HepG2 (cell line): Measurements from ENCODE around the gene PDE9A. TPM values are rescaled to one million over a fixed set of nuclear protein-coding genes. Genes with fewer than 3 reads are reported as not detected.

Source experiments
- ARID4A ChIP-seq: sonication (generic); formaldehyde crosslinking; IDR thresholded peaks from 2 replicates; pipeline ENCODE4 v1.5.0; 2020; ENCODE audit warnings: mild to moderate bottlenecking, missing genetic modification reagents, borderline replicate concordance
- CENPT ChIP-seq: sonication (generic); formaldehyde crosslinking; IDR thresholded peaks from 2 replicates; pipeline ENCODE4 v1.8.0; 2022; ENCODE audit warnings: low read depth, mild to moderate bottlenecking, moderate library complexity, missing genetic modification reagents
- CSRNP1 ChIP-seq: sonication (generic); formaldehyde crosslinking; IDR thresholded peaks from 2 replicates; pipeline ENCODE4 v1.8.1; 2023; ENCODE audit warnings: mild to moderate bottlenecking, missing genetic modification reagents
- FOXK1 ChIP-seq: sonication (generic); formaldehyde crosslinking; IDR thresholded peaks from 2 replicates; pipeline ENCODE4 v1.4.0; 2020; ENCODE audit warnings: low read depth, missing genetic modification reagents, borderline replicate concordance
- MZF1 ChIP-seq: sonication (generic); formaldehyde crosslinking; IDR thresholded peaks from 2 replicates; pipeline ENCODE4 v1.8.1; 2023; ENCODE audit warnings: mild to moderate bottlenecking, missing genetic modification reagents, borderline replicate concordance
- NR2F1 ChIP-seq, 2 experiments: fragments of 450-650 bp in 1 of 2; formaldehyde crosslinking in 1 of 2; IDR thresholded peaks; 2 replicates each; pipeline versions ENCODE4 v1.5.0 to v1.6.1; 2016 to 2020; ENCODE audit warnings: mild to moderate bottlenecking in 1 of 2, missing compliant biosample characterization in 1 of 2, missing genetic modification reagents in 1 of 2, moderate library complexity in 1 of 2
- ZC3H4 ChIP-seq: sonication (generic); formaldehyde crosslinking; IDR thresholded peaks from 2 replicates; pipeline ENCODE4 v1.4.0; 2020; ENCODE audit warnings: missing genetic modification reagents, borderline replicate concordance
- ZFP90 ChIP-seq: sonication (generic); formaldehyde crosslinking; IDR thresholded peaks from 2 replicates; pipeline ENCODE4 v1.8.0; 2022; ENCODE audit warnings: missing genetic modification reagents, mild to moderate bottlenecking, inconsistent platforms, borderline replicate concordance
- ZNF367 ChIP-seq: sonication (generic); formaldehyde crosslinking; IDR thresholded peaks from 2 replicates; pipeline ENCODE4 v1.4.0; 2020; ENCODE audit warnings: missing genetic modification reagents, borderline replicate concordance
- polyA plus RNA-seq, 8 experiments: library from polyadenylated mRNA; depleted of rRNA in 3 of 8; stranded (reverse) in 7 of 8; unstranded in 1 of 8; fragments of >200 nt; fragmentation: Illumina TruSeq in 4 of 8; extraction: Trizol in 4 of 8; gene quantifications; 2 replicates each; pipeline versions ENCODE4 v1.2.1 to v1.2.3, GENCODE V29; 2011 to 2016; ENCODE audit warnings: low read depth in 4 of 8, missing spikeins in 1 of 8, mixed read lengths in 1 of 8; ENCODE audit not compliant: insufficient read depth in 1 of 8
- total RNA-seq, 5 experiments: library from RNA; depleted of rRNA; stranded (reverse); fragments of >200 nt; fragmentation: Illumina TruSeq; extraction: Trizol; gene quantifications; 2 replicates each; pipeline ENCODE4 v1.2.3, GENCODE V29; 2016; ENCODE audit warnings: low read depth in 1 of 5
- TF ChIP-seq, protein P1 (sequence below): sonication (generic); formaldehyde crosslinking; IDR thresholded peaks from one replicate; pipeline ENCODE4 v1.5.1; 2020; ENCODE audit warnings: mild to moderate bottlenecking, missing genetic modification reagents; ENCODE audit errors: not compliant biosample characterization
- TF ChIP-seq, protein P2 (sequence below): sonication (generic); formaldehyde crosslinking; conservative IDR thresholded peaks from 2 replicates; pipeline ENCODE4 v1.4.0; 2020; ENCODE audit warnings: missing genetic modification reagents

PDE9A gene
- total and polyA plus RNA-seq, 2 of the 13 experiments (the other 11 are each of a cell fraction or from before 2014, with no cell fraction given): 4.6 to 19.7 TPM

DNA sequence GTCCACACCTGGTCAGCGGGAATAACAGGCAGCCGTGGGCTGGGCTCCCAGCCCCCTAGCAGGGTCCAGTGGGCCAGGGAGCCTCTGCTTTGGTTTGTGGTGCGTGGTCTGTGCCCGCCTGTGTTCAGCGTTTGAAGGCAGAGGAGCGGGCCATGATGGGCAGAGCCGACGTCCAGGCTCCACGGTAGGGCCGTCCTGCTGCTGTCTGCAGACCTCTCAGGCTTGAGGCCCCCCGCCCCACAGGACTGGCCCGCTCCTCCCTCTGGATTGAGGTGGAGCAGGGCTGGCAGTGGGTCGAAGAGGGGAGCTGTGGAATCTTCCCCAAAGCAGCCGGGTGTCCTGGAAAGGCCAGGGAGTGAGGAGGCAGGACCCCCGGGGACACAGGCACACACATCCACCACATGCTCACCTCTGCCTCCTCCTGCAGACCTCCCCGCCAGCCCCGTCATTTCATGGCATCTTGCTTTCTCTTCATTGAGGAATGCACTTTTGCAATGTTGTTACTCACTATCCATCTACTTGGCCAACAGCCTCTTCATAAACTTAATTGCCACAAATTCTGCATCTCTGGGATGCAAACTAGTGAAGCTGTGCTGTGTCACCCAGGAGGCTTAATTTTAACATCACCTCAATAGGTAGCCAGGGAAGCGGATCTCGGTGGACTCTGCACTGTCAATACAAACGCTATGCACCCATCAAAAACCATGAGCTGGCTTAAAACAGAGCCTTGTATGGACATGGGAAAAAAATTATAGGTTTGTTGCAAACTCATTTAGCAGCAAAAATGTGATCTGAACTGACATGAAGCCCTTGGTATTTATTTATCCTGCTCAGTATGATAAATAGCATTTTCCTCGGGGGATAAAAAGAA, 85.9 kb downstream of the PDE9A start (continued):
- TF ChIP-seq ZC3H4 (CRISPR knock-in tag): no peak
- TF ChIP-seq, protein P1, sequence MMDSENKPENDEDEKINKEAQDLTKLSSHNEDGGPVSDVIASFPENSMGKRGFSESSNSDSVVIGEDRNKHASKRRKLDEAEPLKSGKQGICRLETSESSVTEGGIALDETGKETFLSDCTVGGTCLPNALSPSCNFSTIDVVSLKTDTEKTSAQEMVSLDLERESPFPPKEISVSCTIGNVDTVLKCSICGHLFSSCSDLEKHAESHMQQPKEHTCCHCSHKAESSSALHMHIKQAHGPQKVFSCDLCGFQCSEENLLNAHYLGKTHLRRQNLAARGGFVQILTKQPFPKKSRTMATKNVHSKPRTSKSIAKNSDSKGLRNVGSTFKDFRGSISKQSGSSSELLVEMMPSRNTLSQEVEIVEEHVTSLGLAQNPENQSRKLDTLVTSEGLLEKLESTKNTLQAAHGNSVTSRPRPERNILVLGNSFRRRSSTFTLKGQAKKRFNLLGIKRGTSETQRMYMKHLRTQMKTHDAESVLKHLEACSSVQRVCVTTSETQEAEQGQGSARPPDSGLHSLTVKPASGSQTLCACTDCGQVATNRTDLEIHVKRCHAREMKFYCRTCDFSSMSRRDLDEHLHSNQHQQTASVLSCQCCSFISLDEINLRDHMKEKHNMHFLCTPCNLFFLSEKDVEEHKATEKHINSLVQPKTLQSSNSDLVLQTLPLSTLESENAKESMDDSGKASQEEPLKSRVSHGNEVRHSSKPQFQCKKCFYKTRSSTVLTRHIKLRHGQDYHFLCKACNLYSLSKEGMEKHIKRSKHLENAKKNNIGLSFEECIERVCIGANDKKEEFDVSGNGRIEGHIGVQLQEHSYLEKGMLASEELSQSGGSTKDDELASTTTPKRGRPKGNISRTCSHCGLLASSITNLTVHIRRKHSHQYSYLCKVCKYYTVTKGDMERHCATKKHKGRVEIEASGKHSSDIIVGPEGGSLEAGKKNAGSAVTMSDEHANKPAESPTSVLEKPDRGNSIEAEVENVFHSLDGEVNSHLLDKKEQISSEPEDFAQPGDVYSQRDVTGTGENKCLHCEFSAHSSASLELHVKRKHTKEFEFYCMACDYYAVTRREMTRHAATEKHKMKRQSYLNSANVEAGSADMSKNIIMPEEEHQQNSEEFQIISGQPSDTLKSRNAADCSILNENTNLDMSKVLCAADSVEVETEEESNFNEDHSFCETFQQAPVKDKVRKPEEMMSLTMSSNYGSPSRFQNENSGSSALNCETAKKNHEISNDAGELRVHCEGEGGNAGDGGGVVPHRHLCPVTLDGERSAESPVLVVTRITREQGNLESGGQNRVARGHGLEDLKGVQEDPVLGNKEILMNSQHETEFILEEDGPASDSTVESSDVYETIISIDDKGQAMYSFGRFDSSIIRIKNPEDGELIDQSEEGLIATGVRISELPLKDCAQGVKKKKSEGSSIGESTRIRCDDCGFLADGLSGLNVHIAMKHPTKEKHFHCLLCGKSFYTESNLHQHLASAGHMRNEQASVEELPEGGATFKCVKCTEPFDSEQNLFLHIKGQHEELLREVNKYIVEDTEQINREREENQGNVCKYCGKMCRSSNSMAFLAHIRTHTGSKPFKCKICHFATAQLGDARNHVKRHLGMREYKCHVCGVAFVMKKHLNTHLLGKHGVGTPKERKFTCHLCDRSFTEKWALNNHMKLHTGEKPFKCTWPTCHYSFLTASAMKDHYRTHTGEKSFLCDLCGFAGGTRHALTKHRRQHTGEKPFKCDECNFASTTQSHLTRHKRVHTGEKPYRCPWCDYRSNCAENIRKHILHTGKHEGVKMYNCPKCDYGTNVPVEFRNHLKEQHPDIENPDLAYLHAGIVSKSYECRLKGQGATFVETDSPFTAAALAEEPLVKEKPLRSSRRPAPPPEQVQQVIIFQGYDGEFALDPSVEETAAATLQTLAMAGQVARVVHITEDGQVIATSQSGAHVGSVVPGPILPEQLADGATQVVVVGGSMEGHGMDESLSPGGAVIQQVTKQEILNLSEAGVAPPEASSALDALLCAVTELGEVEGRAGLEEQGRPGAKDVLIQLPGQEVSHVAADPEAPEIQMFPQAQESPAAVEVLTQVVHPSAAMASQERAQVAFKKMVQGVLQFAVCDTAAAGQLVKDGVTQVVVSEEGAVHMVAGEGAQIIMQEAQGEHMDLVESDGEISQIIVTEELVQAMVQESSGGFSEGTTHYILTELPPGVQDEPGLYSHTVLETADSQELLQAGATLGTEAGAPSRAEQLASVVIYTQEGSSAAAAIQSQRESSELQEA: no peak
- TF ChIP-seq CENPT (CRISPR knock-in tag): no peak
- TF ChIP-seq NR2F1 (CRISPR knock-in tag; IDR thresholded peaks at IDR 0.05): no peak
- TF ChIP-seq MZF1 (CRISPR knock-in tag): no peak
- no peak for TF ChIP-seq ARID4A (CRISPR knock-in tag)
- no peak for TF ChIP-seq FOXK1 (CRISPR knock-in tag)
- no peak for TF ChIP-seq ZFP90
- no peak for TF ChIP-seq CSRNP1 (CRISPR knock-in tag)
- TF ChIP-seq ZNF367: no peak
- TF ChIP-seq, protein P2, sequence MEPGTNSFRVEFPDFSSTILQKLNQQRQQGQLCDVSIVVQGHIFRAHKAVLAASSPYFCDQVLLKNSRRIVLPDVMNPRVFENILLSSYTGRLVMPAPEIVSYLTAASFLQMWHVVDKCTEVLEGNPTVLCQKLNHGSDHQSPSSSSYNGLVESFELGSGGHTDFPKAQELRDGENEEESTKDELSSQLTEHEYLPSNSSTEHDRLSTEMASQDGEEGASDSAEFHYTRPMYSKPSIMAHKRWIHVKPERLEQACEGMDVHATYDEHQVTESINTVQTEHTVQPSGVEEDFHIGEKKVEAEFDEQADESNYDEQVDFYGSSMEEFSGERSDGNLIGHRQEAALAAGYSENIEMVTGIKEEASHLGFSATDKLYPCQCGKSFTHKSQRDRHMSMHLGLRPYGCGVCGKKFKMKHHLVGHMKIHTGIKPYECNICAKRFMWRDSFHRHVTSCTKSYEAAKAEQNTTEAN (CRISPR knock-in tag): no peak
